GM23248 (cell line): ENCODE results near the gene ABCF2.

Experiments
- EZH2 ChIP-seq: fragments of 200-600 bp; sonication (generic); IDR thresholded peaks from 2 replicates; pipeline ENCODE4 v1.6.1; 2018; ENCODE audit warnings: antibody characterized with exemption, mild to moderate bottlenecking; ENCODE audit not compliant: insufficient read depth, poor library complexity, severe bottlenecking
- EZH2phosphoT487 ChIP-seq: fragments of 200-600 bp; sonication (generic); IDR thresholded peaks from 2 replicates; pipeline ENCODE4 v1.6.1; 2018; ENCODE audit warnings: antibody characterized with exemption, moderate library complexity, mild to moderate bottlenecking, low read depth; ENCODE audit not compliant: insufficient read depth

DNA sequence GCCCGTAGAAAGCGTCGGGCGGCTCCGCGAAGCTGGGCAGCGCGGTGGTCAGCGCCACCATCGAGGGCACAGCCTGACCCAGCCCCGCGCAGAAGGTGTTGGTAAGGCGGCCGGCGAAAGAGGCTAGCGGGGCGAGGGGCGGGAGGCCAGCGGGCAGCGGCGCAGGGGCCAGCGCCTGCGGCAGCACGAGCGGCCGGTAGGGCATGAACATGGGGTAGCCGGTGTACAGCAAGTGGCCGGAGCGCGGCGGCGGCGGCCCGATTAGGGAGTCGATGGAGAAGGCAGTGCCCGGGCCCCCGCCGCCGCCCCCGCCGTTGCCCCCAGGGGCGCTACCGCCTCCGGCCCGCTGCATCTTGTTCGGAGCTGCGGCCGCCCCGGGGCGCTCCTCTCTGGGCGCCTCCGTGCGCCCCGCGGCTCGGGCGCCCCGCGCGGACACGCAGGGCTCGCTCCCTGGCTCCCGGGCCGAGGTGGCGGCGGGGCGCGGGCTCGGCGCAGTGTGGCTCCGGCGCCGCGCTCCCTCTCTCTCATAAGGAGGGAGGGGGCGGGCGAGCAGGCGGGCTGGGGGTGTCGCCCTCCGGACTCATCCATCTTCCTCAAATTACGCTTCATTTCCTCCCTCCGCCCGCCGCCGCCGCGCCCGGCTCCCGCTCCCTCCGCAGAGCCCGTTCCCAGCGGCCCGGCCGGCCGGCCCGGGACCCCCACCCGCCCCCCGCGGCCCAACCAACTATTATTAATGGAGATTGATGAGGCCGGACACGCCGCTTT, 59.6 kb downstream of the ABCF2 start, which contains the start of gene GBX1:
- TF ChIP-seq EZH2 (no peak), EZH2phosphoT487 (no peak; the same call in 1 of the 2 replicates)
